WERI-Rb-1 (cell line): ENCODE measurements around the gene KHK.
A peak's percentile ranks its signal among the peaks of the same experiment; 100 is the strongest.

Experiments
- DNase-seq: peaks from one replicate; pipeline ENCODE4 v3.0.0-alpha.2; 2020
- H3K27ac ChIP-seq: fragments of 250-450 bp; sonication (Bioruptor Pico); 2 replicates; pipeline ENCODE4 v1.5.1; 2020; ENCODE audit warnings: mild to moderate bottlenecking, moderate library complexity
- H3K27me3 ChIP-seq: fragments of 250-450 bp; sonication (Bioruptor Pico); 2 replicates; pipeline ENCODE4 v1.5.1; 2021; ENCODE audit warnings: mild to moderate bottlenecking, low read depth, moderate library complexity; ENCODE audit not compliant: insufficient read depth, severe bottlenecking
- H3K36me3 ChIP-seq: fragments of 250-450 bp; sonication (Bioruptor Pico); 2 replicates; pipeline ENCODE4 v1.5.1; 2020; ENCODE audit warnings: mild to moderate bottlenecking, moderate library complexity
- H3K4me3 ChIP-seq: 2 replicates; pipeline ENCODE4 v1.5.1; 2011; ENCODE audit warnings: low read depth, mild to moderate bottlenecking, control low read depth, low read length
- H3K9me3 ChIP-seq: fragments of 250-450 bp; sonication (Bioruptor Pico); 2 replicates; pipeline ENCODE4 v1.5.1; 2021; ENCODE audit warnings: mild to moderate bottlenecking, moderate library complexity; ENCODE audit not compliant: severe bottlenecking
- CTCF ChIP-seq: IDR thresholded peaks from 2 replicates; pipeline ENCODE4 v1.5.1; 2011; ENCODE audit warnings: low read depth, mild to moderate bottlenecking, control low read depth, inconsistent platforms, low read length

KHK gene

GRCh38 chr2:27067385-27067784 is 19.2 kb upstream of the KHK start:
- Histone ChIP-seq H3K27me3 (no peaks in the 10 kb centered on the region), H3K9me3 (no peaks in the 10 kb centered on the region), H3K36me3 (peaks cover 43% of the 10 kb centered on the region), H3K4me3 (no peak overlapping the region), H3K27ac (no peak overlapping the region)
- DNase-seq: no peak
- TF ChIP-seq CTCF: no peak

- Histone ChIP-seq H3K36me3 (peaks cover 38% of the 10 kb centered on the region), H3K27me3 (no peaks in the 10 kb centered on the region), H3K9me3 (no peaks in the 10 kb centered on the region), H3K4me3 (no peak overlapping the region), H3K27ac (no peak overlapping the region)
- no peak for TF ChIP-seq CTCF
- DNase-seq: no peak
Observed at GRCh38 chr2:27069436-27069835, 17.1 kb upstream of the KHK start.

GRCh38 chr2:27069961-27070618 is 16.5 kb upstream of the KHK start:
- Histone ChIP-seq H3K27ac (no peak overlapping the region), H3K4me3 (no peak overlapping the region), H3K9me3 (no peaks in the 10 kb centered on the region), H3K27me3 (no peaks in the 10 kb centered on the region), H3K36me3 (peaks cover 38% of the 10 kb centered on the region)
- no peak for TF ChIP-seq CTCF
- no peak for DNase-seq

GRCh38 chr2:27070653-27071276 is 15.8 kb upstream of the KHK start:
- H3K27me3 ChIP-seq: no peaks in the 10 kb centered on the region
- TF ChIP-seq CTCF: no peak
- H3K4me3 ChIP-seq: peak overlapping the region; percentile 93
- no peaks in the 10 kb centered on the region for H3K9me3 ChIP-seq
- H3K36me3 ChIP-seq: peaks cover 38% of the 10 kb centered on the region
- H3K27ac ChIP-seq: peak overlapping the region; percentile 83
- no peak for DNase-seq

- Histone ChIP-seq H3K27ac (peak within 1 kb of the TSS; percentile 83), H3K9me3 (no peaks in the 10 kb centered on the region), H3K36me3 (peaks cover 36% of the 10 kb centered on the region), H3K27me3 (no peaks in the 10 kb centered on the region), H3K4me3 (peak within 1 kb of the TSS; percentile 93)
- DNase-seq: peak; percentile 93
- TF ChIP-seq CTCF: 0 out of 2 replicates have a peak, but pooled peaks have one; percentile 0
Observed at GRCh38 chr2:27071277-27071989, 15.1 kb upstream of the KHK start, which contains the start of gene OST4. OST4 (minus strand) TSS chr2:27071654.
